ENCODE data around the gene RNF213.
"Not testable (repeated sequence)": the region's sequence is repeated elsewhere in the genome, so short reads cannot be mapped to it uniquely, and the experiment has no call there.

The RNF213 gene

GRCh38 chr17:80316927-80317705 lies 56.5 kb downstream of the RNF213 start:
- in situ Hi-C loops (cut with MboI; ENCODE audit: low sequenced_read_pairs), result no loop called here

- in situ Hi-C loops (cut with MboI; ENCODE audit: low sequenced_read_pairs), result no loop called here
Observed at GRCh38 chr17:80317706-80317980, 57.0 kb downstream of the RNF213 start.

- in situ Hi-C loops (cut with MboI; ENCODE audit: low sequenced_read_pairs), result no loop called here
Observed at GRCh38 chr17:80318166-80318565, 57.5 kb downstream of the RNF213 start.

- in situ Hi-C loops (cut with MboI; ENCODE audit: low sequenced_read_pairs), result no loop called here
Observed at GRCh38 chr17:80319262-80319998, 58.8 kb downstream of the RNF213 start.

GRCh38 chr17:80319999-80320344 lies 59.3 kb downstream of the RNF213 start:
- in situ Hi-C loops (cut with MboI; ENCODE audit: low sequenced_read_pairs), result no loop called here

- in situ Hi-C loops (cut with MboI; ENCODE audit: low sequenced_read_pairs), result no loop called here
Observed at GRCh38 chr17:80320496-80320895, 59.8 kb downstream of the RNF213 start.

- in situ Hi-C loops (cut with MboI; ENCODE audit: low sequenced_read_pairs), result no loop called here
Observed at GRCh38 chr17:80322864-80323263, 62.2 kb downstream of the RNF213 start.

GRCh38 chr17:80323982-80324381 lies 63.3 kb downstream of the RNF213 start:
- in situ Hi-C loops (cut with MboI; ENCODE audit: low sequenced_read_pairs), result no loop called here

- in situ Hi-C loops (cut with MboI; ENCODE audit: low sequenced_read_pairs), result no loop called here
Observed at GRCh38 chr17:80327518-80327917, 66.9 kb downstream of the RNF213 start.

GRCh38 chr17:80328634-80329380 lies 68.2 kb downstream of the RNF213 start:
- in situ Hi-C loops (cut with MboI; ENCODE audit: low sequenced_read_pairs), result no loop called here

GRCh38 chr17:80329421-80329820 lies 68.8 kb downstream of the RNF213 start:
- in situ Hi-C loops (cut with MboI; ENCODE audit: low sequenced_read_pairs), result not testable (repeated sequence)

GRCh38 chr17:80330276-80330675 lies 69.6 kb downstream of the RNF213 start:
- in situ Hi-C loops (cut with MboI; ENCODE audit: low sequenced_read_pairs), result no loop called here

GRCh38 chr17:80330938-80331337 lies 70.3 kb downstream of the RNF213 start:
- in situ Hi-C loops (cut with MboI; ENCODE audit: low sequenced_read_pairs), result not testable (repeated sequence)

- in situ Hi-C loops (cut with MboI; ENCODE audit: low sequenced_read_pairs), result no loop called here
Observed at GRCh38 chr17:80331820-80332219, 71.2 kb downstream of the RNF213 start.

- in situ Hi-C loops (cut with MboI; ENCODE audit: low sequenced_read_pairs), result no loop called here
Observed at GRCh38 chr17:80337195-80337895, 76.7 kb downstream of the RNF213 start.

- in situ Hi-C loops (cut with MboI; ENCODE audit: low sequenced_read_pairs), result no loop called here
Observed at GRCh38 chr17:80339118-80339517, 78.5 kb downstream of the RNF213 start.

GRCh38 chr17:80339731-80340456 lies 79.2 kb downstream of the RNF213 start:
- in situ Hi-C loops (cut with MboI; ENCODE audit: low sequenced_read_pairs), result no loop called here

GRCh38 chr17:80345321-80345720 lies 84.7 kb downstream of the RNF213 start:
- in situ Hi-C loops (cut with MboI; ENCODE audit: low sequenced_read_pairs), result no loop called here

- in situ Hi-C loops (cut with MboI; ENCODE audit: low sequenced_read_pairs), result no loop called here
Observed at GRCh38 chr17:80345841-80346497, 85.3 kb downstream of the RNF213 start.
